Kidney (tissue), 14 donors: ENCODE measurements around the gene ZNF318. TPM values are rescaled to one million over a fixed set of nuclear protein-coding genes. Genes with fewer than 3 reads are reported as not detected.
"Not testable (repeated sequence)": the region's sequence is repeated elsewhere in the genome, so short reads cannot be mapped to it uniquely, and the experiment has no call there.

ENCODE experiments used
- DNase-seq, 5 donors: peaks; one replicate each; pipeline ENCODE4 v3.0.0-alpha.2; 2013 to 2020
- FAIRE-seq: peaks from 2 replicates; lab custom pipeline; 2012; peaks lifted over from hg19 to GRCh38; lab: Jason Lieb, UNC
- H3K27ac ChIP-seq, 2 donors: one replicate each; pipeline ENCODE4 v1.7.0; 2013; ENCODE audit warnings: low read depth in 2 of 2, low read length in 2 of 2, inconsistent platforms in 1 of 2
- H3K27me3 ChIP-seq: one replicate; pipeline ENCODE4 v1.7.1; 2013; ENCODE audit warnings: low read length, inconsistent platforms; ENCODE audit not compliant: control insufficient read depth, insufficient read depth
- H3K36me3 ChIP-seq, 3 donors: one replicate each; pipeline versions ENCODE4 v1.7.0 to v1.7.1; 2013; ENCODE audit warnings: low read length in 3 of 3, control low read depth in 1 of 3, inconsistent platforms in 1 of 3; ENCODE audit not compliant: insufficient read depth in 3 of 3, control insufficient read depth in 2 of 3
- H3K4me1 ChIP-seq, 3 donors: one replicate each; pipeline versions ENCODE4 v1.7.0 to v1.7.1; 2013; ENCODE audit warnings: low read length in 3 of 3, inconsistent platforms in 1 of 3, low read depth in 1 of 3; ENCODE audit not compliant: control insufficient read depth in 2 of 3, insufficient read depth in 2 of 3
- H3K4me3 ChIP-seq, 3 donors: one replicate each; pipeline versions ENCODE4 v1.7.0 to v1.8.1; 2013; ENCODE audit warnings: low read length in 3 of 3, control low read depth in 1 of 3, inconsistent platforms in 1 of 3
- H3K9ac ChIP-seq, 3 donors: one replicate each; pipeline versions ENCODE4 v1.7.0 to v1.7.1; 2013; ENCODE audit warnings: low read length in 3 of 3, control low read depth in 1 of 3, inconsistent platforms in 1 of 3
- H3K9me3 ChIP-seq, 3 donors: one replicate each; pipeline versions ENCODE4 v1.7.0 to v1.7.1; 2013; ENCODE audit warnings: low read length in 3 of 3, control low read depth in 1 of 3, inconsistent platforms in 1 of 3; ENCODE audit not compliant: control insufficient read depth in 2 of 3, insufficient read depth in 1 of 3
- intact Hi-C: fragments of 100-400 bp; cut with DNase I; formaldehyde crosslinking; loops from one replicate; pipeline ENCODE4 v1.11.1; 2022
- polyA plus RNA-seq: library from polyadenylated mRNA; stranded (reverse); fragments of 350-450 nt; fragmentation: Illumina TruSeq; extraction: RNeasy Lipid Tissue Mini Kit (QIAGEN cat#74804); gene quantifications from one replicate; pipeline ENCODE4 v1.2.3, GENCODE V29; 2014; ENCODE audit warnings: low read depth, low replicate concordance; ENCODE audit not compliant: insufficient read depth
- total RNA-seq: library from RNA; stranded (reverse); fragmentation: NEBNext Ultra II Directional; extraction: Animal tissue kit (Norgen Biotek cat#: 25700); gene quantifications from one replicate; pipeline ENCODE4 v1.2.1, GENCODE V29; 2021
- TF ChIP-seq, protein P1 (sequence below): IDR thresholded peaks from 3 replicates; pipeline ENCODE4 v1.5.1; 2012; ENCODE audit warnings: mild to moderate bottlenecking, moderate library complexity, borderline replicate concordance; ENCODE audit not compliant: insufficient read depth; ENCODE audit errors: extremely low read depth
- donor health status: control.
- donor health status: control.
- donor health status: control.
- donor health status: control.
- donor health status: control.
- donor health status: DM: yes; HTN: yes; CAD: no.
- donor health status: Normal renal cell carcinoma (clear cell type).

Gene ZNF318
- total and polyA plus RNA-seq, 2 donors from 2014 or later = 5.5 to 13.9 TPM

- H3K27me3 ChIP-seq = no peaks in the 10 kb centered on the region
- no peaks in the 10 kb centered on the region for H3K4me1 ChIP-seq
- TF ChIP-seq, protein P1, sequence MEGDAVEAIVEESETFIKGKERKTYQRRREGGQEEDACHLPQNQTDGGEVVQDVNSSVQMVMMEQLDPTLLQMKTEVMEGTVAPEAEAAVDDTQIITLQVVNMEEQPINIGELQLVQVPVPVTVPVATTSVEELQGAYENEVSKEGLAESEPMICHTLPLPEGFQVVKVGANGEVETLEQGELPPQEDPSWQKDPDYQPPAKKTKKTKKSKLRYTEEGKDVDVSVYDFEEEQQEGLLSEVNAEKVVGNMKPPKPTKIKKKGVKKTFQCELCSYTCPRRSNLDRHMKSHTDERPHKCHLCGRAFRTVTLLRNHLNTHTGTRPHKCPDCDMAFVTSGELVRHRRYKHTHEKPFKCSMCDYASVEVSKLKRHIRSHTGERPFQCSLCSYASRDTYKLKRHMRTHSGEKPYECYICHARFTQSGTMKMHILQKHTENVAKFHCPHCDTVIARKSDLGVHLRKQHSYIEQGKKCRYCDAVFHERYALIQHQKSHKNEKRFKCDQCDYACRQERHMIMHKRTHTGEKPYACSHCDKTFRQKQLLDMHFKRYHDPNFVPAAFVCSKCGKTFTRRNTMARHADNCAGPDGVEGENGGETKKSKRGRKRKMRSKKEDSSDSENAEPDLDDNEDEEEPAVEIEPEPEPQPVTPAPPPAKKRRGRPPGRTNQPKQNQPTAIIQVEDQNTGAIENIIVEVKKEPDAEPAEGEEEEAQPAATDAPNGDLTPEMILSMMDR = no peak
- H3K9ac ChIP-seq = no peak overlapping the region
- H3K36me3 ChIP-seq = peaks cover 6 to 28% (median 26%) of the 10 kb centered on the region in 3 donors
- intact Hi-C loops = no loop called here
- no peak overlapping the region for H3K4me3 ChIP-seq
- DNase-seq = no peak
- no peak overlapping the region for H3K27ac ChIP-seq
- FAIRE-seq = no peak
- no peaks in the 10 kb centered on the region for H3K9me3 ChIP-seq
Observed at GRCh38 chr6:43359381-43359780, 10.1 kb downstream of the ZNF318 start.

DNA sequence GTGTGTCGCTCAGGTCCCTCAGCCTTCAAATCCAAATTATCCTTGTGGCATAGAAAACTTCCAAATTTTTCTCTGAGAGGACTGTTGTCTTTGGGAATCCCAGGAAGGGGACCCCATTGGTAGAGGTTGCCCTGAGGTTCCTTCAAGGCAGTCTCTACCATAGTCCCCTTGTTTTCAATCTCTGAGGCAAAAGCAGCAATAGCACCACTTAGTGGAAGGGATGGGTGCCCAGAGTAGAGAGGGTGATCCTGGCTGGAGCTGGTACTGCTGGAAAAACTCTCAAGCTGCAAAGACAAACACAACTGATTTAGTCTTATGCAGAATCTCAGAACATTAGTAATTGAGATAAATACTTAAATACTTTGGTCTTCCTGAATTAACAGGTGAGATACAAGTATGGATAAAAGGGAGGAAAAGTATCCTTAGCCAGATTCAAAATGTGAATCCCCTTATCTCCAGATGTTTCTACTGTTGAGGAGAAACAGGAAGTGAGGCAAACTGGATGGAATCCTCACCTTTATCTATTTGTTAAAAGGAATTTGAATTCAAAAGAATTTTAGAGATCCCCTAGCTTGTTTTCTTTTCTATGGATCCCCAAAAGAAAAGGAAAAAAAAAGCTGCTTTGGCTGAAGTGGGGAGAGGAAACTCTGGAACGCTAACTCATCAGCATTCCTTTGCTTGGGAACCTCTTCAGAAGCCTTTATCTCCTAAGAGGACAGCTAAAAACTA lies 13.4 kb downstream of the ZNF318 start:
- Histone ChIP-seq H3K36me3 (peaks cover 9 to 34% (median 25%) of the 10 kb centered on the region in 3 donors), H3K9ac (no peak overlapping the region), H3K27me3 (no peaks in the 10 kb centered on the region), H3K4me3 (no peak overlapping the region), H3K9me3 (no peaks in the 10 kb centered on the region), H3K4me1 (no peaks in the 10 kb centered on the region), H3K27ac (no peak overlapping the region)
- intact Hi-C loops = no loop called here
- FAIRE-seq = no peak
- peak in 1 of 5 donors; percentile 14 for DNase-seq
- TF ChIP-seq, protein P1 = peak; percentile 14

- H3K4me1 ChIP-seq, DNase-seq, H3K9me3 ChIP-seq, H3K4me3 ChIP-seq, intact Hi-C loops, H3K9ac ChIP-seq, H3K27ac ChIP-seq, FAIRE-seq, H3K27me3 ChIP-seq: not testable (repeated sequence)
- peaks cover 10 to 36% (median 27%) of the 10 kb centered on the region in 3 donors for H3K36me3 ChIP-seq
Observed at GRCh38 chr6:43351951-43352350, 17.5 kb downstream of the ZNF318 start.

- no peak for DNase-seq
- intact Hi-C loops = no loop called here
- Histone ChIP-seq H3K27ac (no peak overlapping the region), H3K36me3 (peaks cover 10 to 30% (median 19%) of the 10 kb centered on the region in 3 donors), H3K4me3 (no peak overlapping the region), H3K27me3 (no peaks in the 10 kb centered on the region), H3K9me3 (no peaks in the 10 kb centered on the region), H3K9ac (no peak overlapping the region), H3K4me1 (no peaks in the 10 kb centered on the region)
- no peak for FAIRE-seq
- TF ChIP-seq, protein P1 = no peak
Observed at GRCh38 chr6:43347444-43347843, 22.0 kb downstream of the ZNF318 start.
